ENCODE data around the gene ZFC3H1.

Gene ZFC3H1

DNA sequence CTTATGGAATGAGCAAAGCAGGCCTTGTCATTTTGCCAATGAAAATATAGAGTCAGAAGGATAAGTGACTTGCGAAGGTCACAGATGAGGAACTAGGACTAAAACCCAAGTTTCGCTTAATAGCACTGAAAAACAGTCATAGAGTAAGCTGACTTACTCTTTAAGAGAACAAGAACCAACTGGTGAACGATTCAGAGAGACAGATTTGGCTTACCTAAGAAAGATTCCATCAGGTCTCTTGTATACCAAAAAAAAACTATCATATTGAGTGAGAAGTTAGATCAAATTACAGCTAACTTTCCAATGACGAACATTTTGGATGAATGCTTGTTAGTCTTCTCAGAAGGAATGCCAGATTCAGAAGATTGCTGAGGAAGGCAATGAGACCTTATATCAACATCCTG is 74.2 kb downstream of the ZFC3H1 start:
- no peak overlapping the region for H3K4me2 ChIP-seq (ENCODE audit: low read length)
- H3K36me3 ChIP-seq (ENCODE audit: control insufficient read depth, insufficient read depth, low read length): no peaks in the 10 kb centered on the region
- no peaks in the 10 kb centered on the region for H3K4me1 ChIP-seq
- TF ChIP-seq, protein P1, sequence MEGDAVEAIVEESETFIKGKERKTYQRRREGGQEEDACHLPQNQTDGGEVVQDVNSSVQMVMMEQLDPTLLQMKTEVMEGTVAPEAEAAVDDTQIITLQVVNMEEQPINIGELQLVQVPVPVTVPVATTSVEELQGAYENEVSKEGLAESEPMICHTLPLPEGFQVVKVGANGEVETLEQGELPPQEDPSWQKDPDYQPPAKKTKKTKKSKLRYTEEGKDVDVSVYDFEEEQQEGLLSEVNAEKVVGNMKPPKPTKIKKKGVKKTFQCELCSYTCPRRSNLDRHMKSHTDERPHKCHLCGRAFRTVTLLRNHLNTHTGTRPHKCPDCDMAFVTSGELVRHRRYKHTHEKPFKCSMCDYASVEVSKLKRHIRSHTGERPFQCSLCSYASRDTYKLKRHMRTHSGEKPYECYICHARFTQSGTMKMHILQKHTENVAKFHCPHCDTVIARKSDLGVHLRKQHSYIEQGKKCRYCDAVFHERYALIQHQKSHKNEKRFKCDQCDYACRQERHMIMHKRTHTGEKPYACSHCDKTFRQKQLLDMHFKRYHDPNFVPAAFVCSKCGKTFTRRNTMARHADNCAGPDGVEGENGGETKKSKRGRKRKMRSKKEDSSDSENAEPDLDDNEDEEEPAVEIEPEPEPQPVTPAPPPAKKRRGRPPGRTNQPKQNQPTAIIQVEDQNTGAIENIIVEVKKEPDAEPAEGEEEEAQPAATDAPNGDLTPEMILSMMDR (IDR thresholded peaks at IDR 0.05): no peak
- H2AFZ ChIP-seq: peak overlapping the region; percentile 1
- no peak overlapping the region for H3K27ac ChIP-seq
- no peaks in the 10 kb centered on the region for H3K79me2 ChIP-seq
- no peaks in the 10 kb centered on the region for H3K27me3 ChIP-seq (ENCODE audit: control insufficient read depth, insufficient read depth, low read length)
- no peaks in the 10 kb centered on the region for H3K9me3 ChIP-seq (ENCODE audit: control insufficient read depth, low read length)
- H3K4me3 ChIP-seq (ENCODE audit: low read depth, low read length): no peak overlapping the region
- no peak overlapping the region for H3K9ac ChIP-seq

DNA sequence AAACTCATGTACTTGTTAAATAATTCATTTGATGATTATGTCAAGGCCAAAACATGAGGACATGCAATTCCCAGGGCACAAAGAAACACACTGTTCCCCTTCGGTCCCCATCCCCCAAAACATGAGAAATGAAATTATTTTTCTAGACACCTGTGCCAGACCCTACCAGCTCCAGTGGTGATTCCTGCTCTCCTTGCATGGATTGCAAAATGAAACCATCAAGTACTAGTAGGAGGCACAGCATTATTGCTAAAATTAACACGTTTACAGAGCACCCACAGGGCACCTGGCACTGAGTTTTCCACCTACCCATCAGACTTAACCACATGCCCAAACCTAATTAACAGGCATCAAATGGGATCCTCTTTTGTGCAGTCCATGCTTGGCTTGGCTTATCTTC is 76.6 kb downstream of the ZFC3H1 start:
- H3K4me2 ChIP-seq (ENCODE audit: low read length): no peak overlapping the region
- H3K79me2 ChIP-seq: no peaks in the 10 kb centered on the region
- H3K27ac ChIP-seq: no peak overlapping the region
- H3K4me3 ChIP-seq (ENCODE audit: low read depth, low read length): no peak overlapping the region
- H3K9me3 ChIP-seq (ENCODE audit: control insufficient read depth, low read length): no peaks in the 10 kb centered on the region
- TF ChIP-seq, protein P1 (IDR thresholded peaks at IDR 0.05): no peak
- no peaks in the 10 kb centered on the region for H3K4me1 ChIP-seq
- H3K9ac ChIP-seq: no peak overlapping the region
- H2AFZ ChIP-seq: no peak overlapping the region
- no peaks in the 10 kb centered on the region for H3K36me3 ChIP-seq (ENCODE audit: control insufficient read depth, insufficient read depth, low read length)
- no peaks in the 10 kb centered on the region for H3K27me3 ChIP-seq (ENCODE audit: control insufficient read depth, insufficient read depth, low read length)

DNA sequence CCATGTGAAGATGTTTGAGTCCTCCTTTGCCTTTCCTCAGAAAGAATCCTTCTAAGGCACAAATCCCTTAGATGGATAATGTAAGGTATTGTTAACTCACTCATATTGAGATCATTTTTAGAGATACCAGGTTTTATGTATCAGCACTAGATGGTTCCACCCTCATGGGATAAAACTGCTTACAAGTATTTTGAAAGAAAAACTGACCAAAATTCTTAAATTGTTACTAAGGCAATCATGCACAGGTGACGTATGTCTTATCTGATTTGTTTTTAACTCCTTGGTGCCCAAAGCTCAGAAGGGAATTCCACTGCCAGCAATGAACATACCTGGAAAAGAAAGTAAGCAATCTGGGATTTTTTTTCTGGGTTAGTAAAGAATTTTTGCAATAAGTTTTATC is 78.4 kb downstream of the ZFC3H1 start:
- no peaks in the 10 kb centered on the region for H3K4me1 ChIP-seq
- H2AFZ ChIP-seq: no peak overlapping the region
- no peaks in the 10 kb centered on the region for H3K79me2 ChIP-seq
- no peaks in the 10 kb centered on the region for H3K27me3 ChIP-seq (ENCODE audit: control insufficient read depth, insufficient read depth, low read length)
- no peak overlapping the region for H3K4me2 ChIP-seq (ENCODE audit: low read length)
- H3K9ac ChIP-seq: no peak overlapping the region
- H3K36me3 ChIP-seq (ENCODE audit: control insufficient read depth, insufficient read depth, low read length): no peaks in the 10 kb centered on the region
- H3K27ac ChIP-seq: no peak overlapping the region
- TF ChIP-seq, protein P1 (IDR thresholded peaks at IDR 0.05): no peak
- H3K4me3 ChIP-seq (ENCODE audit: low read depth, low read length): no peak overlapping the region
- H3K9me3 ChIP-seq (ENCODE audit: control insufficient read depth, low read length): no peaks in the 10 kb centered on the region

DNA sequence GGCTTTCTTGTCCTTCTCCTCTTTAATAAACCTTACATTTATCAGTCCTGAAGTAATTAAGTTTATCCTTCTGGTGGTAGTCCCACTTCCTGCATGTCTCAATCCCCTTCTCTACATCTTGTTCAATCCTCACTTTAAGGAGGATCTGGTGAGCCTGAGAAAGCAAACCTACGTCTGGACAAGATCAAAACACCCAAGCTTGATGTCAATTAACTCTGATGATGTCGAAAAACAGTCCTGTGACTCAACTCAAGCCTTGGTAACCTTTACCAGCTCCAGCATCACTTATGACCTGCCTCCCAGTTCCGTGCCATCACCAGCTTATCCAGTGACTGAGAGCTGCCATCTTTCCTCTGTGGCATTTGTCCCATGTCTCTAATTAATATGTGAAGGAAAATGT is 79.3 kb downstream of the ZFC3H1 start:
- H3K4me3 ChIP-seq (ENCODE audit: low read depth, low read length): no peak overlapping the region
- no peak overlapping the region for H2AFZ ChIP-seq
- TF ChIP-seq, protein P1 (IDR thresholded peaks at IDR 0.05): no peak
- no peaks in the 10 kb centered on the region for H3K4me1 ChIP-seq
- no peaks in the 10 kb centered on the region for H3K27me3 ChIP-seq (ENCODE audit: control insufficient read depth, insufficient read depth, low read length)
- no peak overlapping the region for H3K27ac ChIP-seq
- H3K9me3 ChIP-seq (ENCODE audit: control insufficient read depth, low read length): no peaks in the 10 kb centered on the region
- no peak overlapping the region for H3K9ac ChIP-seq
- no peaks in the 10 kb centered on the region for H3K36me3 ChIP-seq (ENCODE audit: control insufficient read depth, insufficient read depth, low read length)
- H3K4me2 ChIP-seq (ENCODE audit: low read length): no peak overlapping the region
- no peaks in the 10 kb centered on the region for H3K79me2 ChIP-seq

DNA sequence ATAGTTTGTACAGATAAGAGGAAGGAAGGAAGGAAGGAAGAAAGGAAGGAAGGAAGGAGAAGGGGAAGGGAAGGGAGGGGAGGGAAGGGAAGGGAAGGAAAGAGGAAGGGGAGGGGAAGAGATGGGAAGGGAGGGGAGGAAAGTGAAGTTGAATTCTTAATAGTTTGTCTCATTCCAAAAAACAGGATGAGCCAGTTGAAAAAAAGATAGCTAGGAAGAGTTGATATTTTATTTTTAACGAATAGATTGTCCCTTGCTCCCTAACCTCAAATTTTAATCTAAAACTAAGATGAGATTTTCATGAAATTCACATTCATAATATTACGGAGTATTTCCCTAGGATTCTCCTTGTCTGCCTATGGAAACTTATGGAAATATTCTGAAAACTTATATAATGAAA is 80.7 kb downstream of the ZFC3H1 start:
- TF ChIP-seq, protein P1 (IDR thresholded peaks at IDR 0.05): no peak
- no peak overlapping the region for H3K4me2 ChIP-seq (ENCODE audit: low read length)
- H3K79me2 ChIP-seq: no peaks in the 10 kb centered on the region
- H3K4me3 ChIP-seq (ENCODE audit: low read depth, low read length): no peak overlapping the region
- H2AFZ ChIP-seq: no peak overlapping the region
- H3K27me3 ChIP-seq (ENCODE audit: control insufficient read depth, insufficient read depth, low read length): no peaks in the 10 kb centered on the region
- H3K4me1 ChIP-seq: no peaks in the 10 kb centered on the region
- no peak overlapping the region for H3K9ac ChIP-seq
- no peak overlapping the region for H3K27ac ChIP-seq
- H3K36me3 ChIP-seq (ENCODE audit: control insufficient read depth, insufficient read depth, low read length): no peaks in the 10 kb centered on the region
- no peaks in the 10 kb centered on the region for H3K9me3 ChIP-seq (ENCODE audit: control insufficient read depth, low read length)
